WTC11 (cell line): Measurements from ENCODE around the gene TRAPPC4.
"Not testable (repeated sequence)": the region's sequence is repeated elsewhere in the genome, so short reads cannot be mapped to it uniquely, and the experiment has no call there.

Experiments used
- ATF2 ChIP-seq: sonication (generic); formaldehyde crosslinking; IDR thresholded peaks from 2 replicates; pipeline ENCODE4 v1.8.1; 2022; ENCODE audit warnings: low read depth, missing genetic modification reagents, borderline replicate concordance
- CREB1 ChIP-seq: sonication (generic); formaldehyde crosslinking; IDR thresholded peaks from 2 replicates; pipeline ENCODE4 v1.8.0; 2023; ENCODE audit warnings: mild to moderate bottlenecking, missing genetic modification reagents
- CREM ChIP-seq: sonication (generic); formaldehyde crosslinking; IDR thresholded peaks from 2 replicates; pipeline ENCODE4 v1.8.1; 2022; ENCODE audit warnings: mild to moderate bottlenecking, missing genetic modification reagents, moderate library complexity
- FOXP1 ChIP-seq: sonication (generic); formaldehyde crosslinking; IDR thresholded peaks from 2 replicates; pipeline ENCODE4 v1.8.0; 2022; ENCODE audit warnings: missing genetic modification reagents, mild to moderate bottlenecking, moderate library complexity, borderline replicate concordance
- FOXP4 ChIP-seq: sonication (generic); formaldehyde crosslinking; IDR thresholded peaks from 2 replicates; pipeline ENCODE4 v1.8.0; 2022; ENCODE audit warnings: mild to moderate bottlenecking, missing genetic modification reagents
- IRF2 ChIP-seq: sonication (generic); formaldehyde crosslinking; IDR thresholded peaks from 2 replicates; pipeline ENCODE4 v1.8.0; 2022; ENCODE audit warnings: low read depth, missing genetic modification reagents, borderline replicate concordance
- NFYB ChIP-seq: sonication (generic); formaldehyde crosslinking; conservative IDR thresholded peaks from 2 replicates; pipeline ENCODE4 v1.8.0; 2022; ENCODE audit warnings: low read depth, missing genetic modification reagents
- NR2C2 ChIP-seq: sonication (generic); formaldehyde crosslinking; IDR thresholded peaks from 2 replicates; pipeline ENCODE4 v1.8.0; 2022; ENCODE audit warnings: mild to moderate bottlenecking, missing genetic modification reagents
- TEAD4 ChIP-seq: sonication (generic); formaldehyde crosslinking; IDR thresholded peaks from 2 replicates; pipeline ENCODE4 v1.8.0; 2022; ENCODE audit warnings: mild to moderate bottlenecking, missing genetic modification reagents
- ZNF138 ChIP-seq: sonication (generic); formaldehyde crosslinking; conservative IDR thresholded peaks from 2 replicates; pipeline ENCODE4 v1.8.1; 2022; ENCODE audit warnings: mild to moderate bottlenecking, moderate library complexity, missing genetic modification reagents
- TF ChIP-seq, protein P1 (sequence below): sonication (generic); formaldehyde crosslinking; IDR thresholded peaks from 2 replicates; pipeline ENCODE4 v1.8.1; 2023; ENCODE audit warnings: mild to moderate bottlenecking, missing genetic modification reagents, moderate library complexity
- TF ChIP-seq, protein P2 (sequence below): fragments of 200-600 bp; IDR thresholded peaks from 2 replicates; pipeline ENCODE4 v1.8.0; 2022; ENCODE audit warnings: antibody characterized with exemption
- TF ChIP-seq, protein P3 (sequence below): sonication (generic); formaldehyde crosslinking; IDR thresholded peaks from 2 replicates; pipeline ENCODE4 v1.8.0; 2022; ENCODE audit warnings: mild to moderate bottlenecking, missing genetic modification reagents

GRCh38 chr11:119039471-119039870, 20.9 kb downstream of the TRAPPC4 start:
- TF ChIP-seq ZNF138 (CRISPR knock-in tag); TEAD4 (CRISPR knock-in tag); CREB1 (CRISPR knock-in tag); CREM (CRISPR knock-in tag); NR2C2; ATF2 (CRISPR knock-in tag); FOXP1; FOXP4 (CRISPR knock-in tag); NFYB (CRISPR knock-in tag); IRF2 (CRISPR knock-in tag): not testable (repeated sequence)
- TF ChIP-seq, protein P1, sequence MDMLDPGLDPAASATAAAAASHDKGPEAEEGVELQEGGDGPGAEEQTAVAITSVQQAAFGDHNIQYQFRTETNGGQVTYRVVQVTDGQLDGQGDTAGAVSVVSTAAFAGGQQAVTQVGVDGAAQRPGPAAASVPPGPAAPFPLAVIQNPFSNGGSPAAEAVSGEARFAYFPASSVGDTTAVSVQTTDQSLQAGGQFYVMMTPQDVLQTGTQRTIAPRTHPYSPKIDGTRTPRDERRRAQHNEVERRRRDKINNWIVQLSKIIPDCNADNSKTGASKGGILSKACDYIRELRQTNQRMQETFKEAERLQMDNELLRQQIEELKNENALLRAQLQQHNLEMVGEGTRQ (CRISPR knock-in tag), result not testable (repeated sequence)
- TF ChIP-seq, protein P2, sequence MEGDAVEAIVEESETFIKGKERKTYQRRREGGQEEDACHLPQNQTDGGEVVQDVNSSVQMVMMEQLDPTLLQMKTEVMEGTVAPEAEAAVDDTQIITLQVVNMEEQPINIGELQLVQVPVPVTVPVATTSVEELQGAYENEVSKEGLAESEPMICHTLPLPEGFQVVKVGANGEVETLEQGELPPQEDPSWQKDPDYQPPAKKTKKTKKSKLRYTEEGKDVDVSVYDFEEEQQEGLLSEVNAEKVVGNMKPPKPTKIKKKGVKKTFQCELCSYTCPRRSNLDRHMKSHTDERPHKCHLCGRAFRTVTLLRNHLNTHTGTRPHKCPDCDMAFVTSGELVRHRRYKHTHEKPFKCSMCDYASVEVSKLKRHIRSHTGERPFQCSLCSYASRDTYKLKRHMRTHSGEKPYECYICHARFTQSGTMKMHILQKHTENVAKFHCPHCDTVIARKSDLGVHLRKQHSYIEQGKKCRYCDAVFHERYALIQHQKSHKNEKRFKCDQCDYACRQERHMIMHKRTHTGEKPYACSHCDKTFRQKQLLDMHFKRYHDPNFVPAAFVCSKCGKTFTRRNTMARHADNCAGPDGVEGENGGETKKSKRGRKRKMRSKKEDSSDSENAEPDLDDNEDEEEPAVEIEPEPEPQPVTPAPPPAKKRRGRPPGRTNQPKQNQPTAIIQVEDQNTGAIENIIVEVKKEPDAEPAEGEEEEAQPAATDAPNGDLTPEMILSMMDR, result not testable (repeated sequence)
- TF ChIP-seq, protein P3, sequence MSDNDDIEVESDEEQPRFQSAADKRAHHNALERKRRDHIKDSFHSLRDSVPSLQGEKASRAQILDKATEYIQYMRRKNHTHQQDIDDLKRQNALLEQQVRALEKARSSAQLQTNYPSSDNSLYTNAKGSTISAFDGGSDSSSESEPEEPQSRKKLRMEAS, result not testable (repeated sequence)
